ENCODE data around the gene CYB561. TPM values are rescaled to one million over a fixed set of nuclear protein-coding genes. Genes with fewer than 3 reads are reported as not detected.

Gene CYB561
- total and polyA plus RNA-seq, 2 of the 4 experiments (the other 2 are of a cell fraction): 2.5 to 3.0 TPM

DNA sequence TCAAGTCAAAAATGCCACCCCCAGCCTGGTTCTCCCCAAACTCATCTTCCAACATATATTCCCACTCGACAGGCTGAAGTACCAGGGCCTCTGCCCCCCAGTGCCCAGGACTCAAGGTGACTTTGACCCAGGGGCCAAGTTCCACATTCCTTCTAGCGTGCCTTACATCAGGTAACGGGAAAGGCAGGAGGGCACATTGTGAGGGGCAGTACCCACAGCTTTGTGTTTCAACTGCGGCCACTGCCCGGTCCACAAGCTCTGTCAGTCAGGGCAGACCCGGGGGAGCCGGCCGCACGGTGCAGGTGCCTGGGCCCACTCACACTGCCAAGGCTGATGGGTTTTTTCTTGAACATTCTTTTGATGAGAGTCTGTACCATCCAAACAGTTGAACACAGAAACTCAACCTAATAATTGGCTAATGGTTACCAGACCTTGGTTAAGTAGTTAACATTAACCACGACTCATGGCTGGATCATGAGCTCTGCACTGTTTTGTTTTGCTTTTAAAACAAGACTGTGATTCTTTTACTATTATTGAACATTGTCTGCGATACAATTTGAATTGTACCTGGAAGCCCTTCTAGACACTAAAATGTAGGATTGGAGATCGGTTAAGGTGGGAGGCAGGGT, 48.3 kb upstream of the CYB561 start:
- BruUV-seq (replicated peaks): no TSS peak
- peak overlapping the region; percentile 53; the same call in 1 of the 2 replicates for H3K23ac ChIP-seq (ENCODE audit: low read depth, low read length)
- peak overlapping the region; percentile 84 for H3K14ac ChIP-seq (replicated peaks; ENCODE audit: low read depth, low read length)
- H3K4me2 ChIP-seq (ENCODE audit: low read depth, low read length): no peak overlapping the region
- TF ChIP-seq RCOR1 (IDR thresholded peaks at IDR 0.05; ENCODE audit: insufficient replicate concordance, low read length) (no peak), CEBPB (IDR thresholded peaks at IDR 0.05; ENCODE audit: low read depth, low read length) (no peak), NFE2L2 (IDR thresholded peaks at IDR 0.05; ENCODE audit: low read depth, low read length) (no peak)
- H2BK20ac ChIP-seq (ENCODE audit: low read depth, low read length): peak overlapping the region; percentile 77
- H4K20me1 ChIP-seq (ENCODE audit: insufficient read depth, low read length): no peaks in the 10 kb centered on the region
- H3K79me1 ChIP-seq (ENCODE audit: low read depth in 1 of 2, low read length in 2 of 2): no peaks in the 10 kb centered on the region
- DNase-seq: peak; percentile 47
- POLR2A ChIA-PET (ENCODE audit: unreplicated experiment): no interaction called here
- no peak overlapping the region for H4K5ac ChIP-seq (ENCODE audit: low read depth, low read length)
- H3K9me1 ChIP-seq (ENCODE audit: insufficient read depth, low read length): peaks cover 19% of the 10 kb centered on the region
- H3K9ac ChIP-seq (ENCODE audit: low read depth, low read length): no peak overlapping the region
- no peaks in the 10 kb centered on the region for H3K36me3 ChIP-seq (ENCODE audit: control insufficient read depth, insufficient read depth, low read length)
- dilution Hi-C loops (cut with HindIII; ENCODE audit: low sequenced_read_pairs, unreplicated experiment): no loop called here
- ATAC-seq (ENCODE audit: low read depth): no peak
- H3K4ac ChIP-seq (ENCODE audit: low read depth, low read length): peak overlapping the region; percentile 98
- peak overlapping the region; percentile 14 for H2AFZ ChIP-seq (replicated peaks; ENCODE audit: low read length, poor library complexity)
- H3K27ac ChIP-seq (ENCODE audit: insufficient read depth, low read length): no peak overlapping the region
- peak overlapping the region; percentile 79 for H2BK15ac ChIP-seq (ENCODE audit: low read depth, low read length)
- CTCF ChIA-PET: no interaction called here
- peak overlapping the region; percentile 63 for H2AK9ac ChIP-seq (replicated peaks; ENCODE audit: low read depth, low read length, poor library complexity)
- H2BK5ac ChIP-seq (ENCODE audit: low read depth, low read length, poor library complexity, severe bottlenecking): peak overlapping the region; percentile 43
- H3K4me3 ChIP-seq (ENCODE audit: insufficient read depth, low read depth, low read length): no peak overlapping the region
- H2AK5ac ChIP-seq (ENCODE audit: low read depth, low read length): peak overlapping the region; percentile 85
- H4K91ac ChIP-seq (ENCODE audit: insufficient read depth, low read depth, low read length): peak overlapping the region; percentile 73; the same call in 1 of the 2 replicates
- in situ Hi-C loops (cut with MboI; ENCODE audit: low sequenced_read_pairs): no loop called here
- peaks cover 25% of the 10 kb centered on the region for H3K4me1 ChIP-seq (ENCODE audit: control insufficient read depth, insufficient read depth, low read length)
- intact Hi-C loops (cut with micrococcal nuclease): no loop called here
- H3K56ac ChIP-seq (ENCODE audit: extremely low read depth, insufficient read depth, low read length): no peak overlapping the region
- H3K27me3 ChIP-seq (ENCODE audit: control insufficient read depth, insufficient read depth, low read length): peaks cover 6% of the 10 kb centered on the region; the same call in 1 of the 2 replicates
- H3K18ac ChIP-seq (ENCODE audit: low read depth, low read length): peak overlapping the region; percentile 42; the same call in 1 of the 2 replicates
- 87% methylated on average over 3 of the region's 12 CpGs; no CpG with 5 or more reads in 1 of the 2 experiments for WGBS, 2 experiments (ENCODE audit: extremely low coverage in 2 of 2, insufficient read length in 1 of 2)
- H4K8ac ChIP-seq (ENCODE audit: low read depth in 2 of 2, low read length in 2 of 2): peak overlapping the region in 1 of 2 experiments; percentile 65; a peak in 1 of 4 replicates
- H2BK120ac ChIP-seq (ENCODE audit: low read depth, low read length): peak overlapping the region; percentile 98
- H3K9me3 ChIP-seq (ENCODE audit: control insufficient read depth, insufficient read depth, low read length): no peaks in the 10 kb centered on the region

Measured in IMR-90 (cell line).